Measurements from ENCODE around the gene GM2A. TPM values are rescaled to one million over a fixed set of nuclear protein-coding genes. Genes with fewer than 3 reads are reported as not detected.

The GM2A gene
- total and polyA plus RNA-seq, 4 donors = 31.3 to 78.7 (median 38.1) TPM

DNA sequence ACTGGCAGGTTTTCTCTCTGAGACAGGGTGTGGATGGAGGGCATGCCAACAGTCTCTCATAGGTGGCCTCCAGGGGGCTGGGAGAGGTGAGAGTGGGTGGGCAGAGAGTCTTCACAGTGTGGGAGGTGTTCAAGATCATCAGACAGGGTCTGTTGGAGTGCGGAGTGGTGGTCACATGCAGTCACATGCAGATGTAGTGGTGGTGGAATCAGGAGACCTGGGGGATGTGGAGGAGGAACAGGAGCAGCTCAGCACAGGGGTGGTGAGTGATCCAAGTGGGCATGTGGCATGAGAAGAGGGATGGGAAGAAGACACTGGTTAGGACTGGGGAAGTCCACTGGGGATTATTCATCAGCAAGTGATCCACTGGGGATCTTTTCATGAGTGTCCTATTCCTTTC is 5.8 kb downstream of the GM2A start:
- Histone ChIP-seq H3K36me3 (ENCODE audit: control insufficient read depth in 4 of 4, insufficient read depth in 4 of 4, low read length in 4 of 4) (peaks cover 0 to 7% (median 1%) of the 10 kb centered on the region in 4 donors), H3K4me1 (ENCODE audit: control insufficient read depth in 5 of 5, insufficient read depth in 5 of 5, low read length in 5 of 5) (peaks cover 3 to 7% (median 5%) of the 10 kb centered on the region in 5 donors), H3K27me3 (ENCODE audit: control insufficient read depth in 3 of 3, insufficient read depth in 3 of 3, low read length in 2 of 3) (no peaks in the 10 kb centered on the region), H3K9ac (ENCODE audit: insufficient read depth in 1 of 2, low read length in 2 of 2) (no peak overlapping the region), H3K4me3 (no peak overlapping the region), H3K9me3 (ENCODE audit: control insufficient read depth in 4 of 4, insufficient read depth in 3 of 4, low read length in 3 of 4) (no peaks in the 10 kb centered on the region), H3K27ac (ENCODE audit: low read depth in 1 of 2, low read length in 1 of 2) (peak overlapping the region in 1 of 2 donors; percentile 1)
- TF ChIP-seq, protein P1, sequence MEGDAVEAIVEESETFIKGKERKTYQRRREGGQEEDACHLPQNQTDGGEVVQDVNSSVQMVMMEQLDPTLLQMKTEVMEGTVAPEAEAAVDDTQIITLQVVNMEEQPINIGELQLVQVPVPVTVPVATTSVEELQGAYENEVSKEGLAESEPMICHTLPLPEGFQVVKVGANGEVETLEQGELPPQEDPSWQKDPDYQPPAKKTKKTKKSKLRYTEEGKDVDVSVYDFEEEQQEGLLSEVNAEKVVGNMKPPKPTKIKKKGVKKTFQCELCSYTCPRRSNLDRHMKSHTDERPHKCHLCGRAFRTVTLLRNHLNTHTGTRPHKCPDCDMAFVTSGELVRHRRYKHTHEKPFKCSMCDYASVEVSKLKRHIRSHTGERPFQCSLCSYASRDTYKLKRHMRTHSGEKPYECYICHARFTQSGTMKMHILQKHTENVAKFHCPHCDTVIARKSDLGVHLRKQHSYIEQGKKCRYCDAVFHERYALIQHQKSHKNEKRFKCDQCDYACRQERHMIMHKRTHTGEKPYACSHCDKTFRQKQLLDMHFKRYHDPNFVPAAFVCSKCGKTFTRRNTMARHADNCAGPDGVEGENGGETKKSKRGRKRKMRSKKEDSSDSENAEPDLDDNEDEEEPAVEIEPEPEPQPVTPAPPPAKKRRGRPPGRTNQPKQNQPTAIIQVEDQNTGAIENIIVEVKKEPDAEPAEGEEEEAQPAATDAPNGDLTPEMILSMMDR (IDR thresholded peaks at IDR 0.05; ENCODE audit: control extremely low read depth, extremely low read depth) = no peak
- DNase-seq = no peak
- WGBS, 2 donors = 2 to 45% methylated on average over 1 of the region's 1 CpG
- no peak for ATAC-seq (ENCODE audit: insufficient read depth, low FRiP score)

DNA sequence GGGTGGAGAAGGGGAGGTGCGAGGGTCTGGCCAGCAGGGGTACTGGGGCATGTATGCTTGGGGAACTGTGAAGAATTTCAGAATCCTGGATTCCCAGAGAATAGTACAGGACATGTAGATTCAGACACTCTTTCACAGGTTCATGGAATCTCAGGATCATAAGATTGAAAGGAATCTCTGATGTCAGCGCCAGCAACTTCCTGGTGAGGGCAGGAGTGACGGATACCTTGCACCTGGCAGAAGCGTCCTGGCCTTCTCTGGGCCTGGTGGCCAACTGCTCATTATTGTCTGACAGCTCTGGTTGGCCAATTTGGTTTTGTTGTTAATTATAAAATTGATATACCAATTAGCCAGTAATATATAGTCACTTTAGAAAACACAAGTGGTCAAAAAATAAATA is 6.9 kb downstream of the GM2A start:
- Histone ChIP-seq H3K27ac (ENCODE audit: low read depth in 1 of 2, low read length in 1 of 2) (no peak overlapping the region), H3K4me3 (no peak overlapping the region), H3K9me3 (ENCODE audit: control insufficient read depth in 4 of 4, insufficient read depth in 3 of 4, low read length in 3 of 4) (no peaks in the 10 kb centered on the region), H3K27me3 (ENCODE audit: control insufficient read depth in 3 of 3, insufficient read depth in 3 of 3, low read length in 2 of 3) (no peaks in the 10 kb centered on the region), H3K36me3 (ENCODE audit: control insufficient read depth in 4 of 4, insufficient read depth in 4 of 4, low read length in 4 of 4) (peaks cover 0 to 9% (median 1%) of the 10 kb centered on the region in 4 donors), H3K4me1 (ENCODE audit: control insufficient read depth in 5 of 5, insufficient read depth in 5 of 5, low read length in 5 of 5) (peaks cover 0 to 11% (median 0%) of the 10 kb centered on the region in 5 donors), H3K9ac (ENCODE audit: insufficient read depth in 1 of 2, low read length in 2 of 2) (no peak overlapping the region)
- no peak for DNase-seq
- ATAC-seq (ENCODE audit: insufficient read depth, low FRiP score) = no peak
- 92 to 96% methylated on average over 4 of the region's 4 CpGs for WGBS, 2 donors
- TF ChIP-seq, protein P1 (IDR thresholded peaks at IDR 0.05; ENCODE audit: control extremely low read depth, extremely low read depth) = no peak

DNA sequence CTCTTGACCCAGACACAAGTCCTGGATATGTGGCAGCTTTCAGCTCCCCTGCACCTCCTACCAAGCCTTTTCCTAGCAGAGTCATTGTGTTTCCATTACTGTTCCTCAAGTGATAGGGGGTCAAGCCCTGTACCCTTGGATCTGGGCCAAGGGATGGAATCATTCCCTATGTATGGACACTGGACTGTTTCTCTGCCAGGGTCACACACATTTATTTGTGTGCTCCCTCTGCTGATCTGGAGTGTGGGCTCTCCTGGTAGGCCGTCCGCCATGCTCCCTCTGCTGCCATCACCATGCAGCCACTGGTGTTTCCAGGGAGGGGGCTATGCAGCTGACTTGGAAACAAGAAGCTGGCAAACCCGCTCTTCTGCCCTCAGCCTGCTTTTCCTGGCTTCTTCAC is 9.5 kb downstream of the GM2A start:
- no peaks in the 10 kb centered on the region for H3K9me3 ChIP-seq (ENCODE audit: control insufficient read depth in 4 of 4, insufficient read depth in 3 of 4, low read length in 3 of 4)
- no peak overlapping the region for H3K4me3 ChIP-seq
- no peak overlapping the region for H3K9ac ChIP-seq (ENCODE audit: insufficient read depth in 1 of 2, low read length in 2 of 2)
- no peak for DNase-seq
- H3K27ac ChIP-seq (ENCODE audit: low read depth in 1 of 2, low read length in 1 of 2) = no peak overlapping the region
- no peaks in the 10 kb centered on the region for H3K27me3 ChIP-seq (ENCODE audit: control insufficient read depth in 3 of 3, insufficient read depth in 3 of 3, low read length in 2 of 3)
- peaks cover 0 to 6% (median 0%) of the 10 kb centered on the region in 5 donors for H3K4me1 ChIP-seq (ENCODE audit: control insufficient read depth in 5 of 5, insufficient read depth in 5 of 5, low read length in 5 of 5)
- no peak for ATAC-seq (ENCODE audit: insufficient read depth, low FRiP score)
- TF ChIP-seq, protein P1 (IDR thresholded peaks at IDR 0.05; ENCODE audit: control extremely low read depth, extremely low read depth) = no peak
- WGBS, 2 donors = 94 to 98% methylated on average over 3 of the region's 3 CpGs
- H3K36me3 ChIP-seq (ENCODE audit: control insufficient read depth in 4 of 4, insufficient read depth in 4 of 4, low read length in 4 of 4) = peaks cover 2 to 18% (median 10%) of the 10 kb centered on the region in 4 donors

DNA sequence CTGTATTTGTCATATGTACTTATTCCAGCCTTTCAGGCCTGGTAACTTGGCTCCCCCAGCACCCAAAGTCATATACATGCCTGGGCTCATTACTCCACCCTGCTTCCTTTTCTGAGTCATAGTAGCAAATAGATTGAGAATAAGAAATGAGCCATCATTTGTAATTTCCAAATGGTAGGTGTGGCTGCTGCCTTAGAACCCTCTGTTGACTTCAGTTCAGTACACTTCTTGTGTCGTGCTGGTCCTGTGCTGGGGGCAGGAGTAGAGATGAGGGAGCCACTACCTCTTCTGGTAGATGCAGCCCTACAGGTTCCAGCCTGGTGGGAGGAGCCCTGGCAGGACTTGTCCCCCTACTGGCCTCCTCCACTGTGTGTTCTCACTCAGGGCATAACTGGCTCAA is 11.1 kb downstream of the GM2A start:
- Histone ChIP-seq H3K27me3 (ENCODE audit: control insufficient read depth in 3 of 3, insufficient read depth in 3 of 3, low read length in 2 of 3) (no peaks in the 10 kb centered on the region), H3K9me3 (ENCODE audit: control insufficient read depth in 4 of 4, insufficient read depth in 3 of 4, low read length in 3 of 4) (no peaks in the 10 kb centered on the region), H3K27ac (ENCODE audit: low read depth in 1 of 2, low read length in 1 of 2) (no peak overlapping the region), H3K9ac (ENCODE audit: insufficient read depth in 1 of 2, low read length in 2 of 2) (no peak overlapping the region), H3K4me1 (ENCODE audit: control insufficient read depth in 5 of 5, insufficient read depth in 5 of 5, low read length in 5 of 5) (peaks cover 0 to 6% (median 0%) of the 10 kb centered on the region in 5 donors), H3K4me3 (no peak overlapping the region), H3K36me3 (ENCODE audit: control insufficient read depth in 4 of 4, insufficient read depth in 4 of 4, low read length in 4 of 4) (peaks cover 2 to 25% (median 10%) of the 10 kb centered on the region in 4 donors)
- DNase-seq (no peak), ATAC-seq (ENCODE audit: insufficient read depth, low FRiP score) (peak; percentile 31)
- 56 to 62% methylated on average over 1 of the region's 1 CpG for WGBS, 2 donors
- TF ChIP-seq, protein P1 (IDR thresholded peaks at IDR 0.05; ENCODE audit: control extremely low read depth, extremely low read depth) = no peak

Measured in lung (tissue), 12 donors.